Urothelium cell line (cell line): ENCODE measurements around the gene PCED1B.
A peak's percentile ranks its signal among the peaks of the same experiment; 100 is the strongest.
"Not testable (repeated sequence)": the region's sequence is repeated elsewhere in the genome, so short reads cannot be mapped to it uniquely, and the experiment has no call there.

Source experiments
- DNase-seq: peaks from one replicate; pipeline ENCODE4 v3.0.0; 2011; ENCODE audit warnings: low spot score, mixed read lengths
- FAIRE-seq: peaks from 2 replicates; lab custom pipeline; 2011; peaks lifted over from hg19 to GRCh38; lab: Jason Lieb, UNC

The PCED1B gene

GRCh38 chr12:47268501-47269454, 189.4 kb downstream of the PCED1B start:
- DNase-seq (no peak), FAIRE-seq (no peak)

- DNase-seq, result no peak
- FAIRE-seq, result no peak
Observed at GRCh38 chr12:47269916-47270315, 190.5 kb downstream of the PCED1B start.

- DNase-seq (peak; percentile 81), FAIRE-seq (no peak)
Observed at GRCh38 chr12:47270782-47271664, 191.6 kb downstream of the PCED1B start.

- no peak for FAIRE-seq
Observed at GRCh38 chr12:47271800-47272239, 192.4 kb downstream of the PCED1B start.

GRCh38 chr12:47272412-47273190, 193.2 kb downstream of the PCED1B start:
- no peak for DNase-seq
- FAIRE-seq, result no peak

More at GRCh38 chr12:47271800-47272239, 192.4 kb downstream of the PCED1B start:
- no peak for DNase-seq

- DNase-seq, result no peak
- FAIRE-seq, result no peak
Observed at GRCh38 chr12:47273191-47273626, 193.8 kb downstream of the PCED1B start.

- DNase-seq, result no peak
- no peak for FAIRE-seq
Observed at GRCh38 chr12:47274760-47275159, 195.3 kb downstream of the PCED1B start.

GRCh38 chr12:47276253-47276620, 196.8 kb downstream of the PCED1B start:
- FAIRE-seq (no peak), DNase-seq (no peak)

- DNase-seq (peak; percentile 36), FAIRE-seq (no peak)
Observed at GRCh38 chr12:47276621-47277309, 197.3 kb downstream of the PCED1B start.

GRCh38 chr12:47277972-47278448, 198.6 kb downstream of the PCED1B start:
- DNase-seq, result peak; percentile 88
- no peak for FAIRE-seq

- not testable (repeated sequence) for FAIRE-seq, DNase-seq
Observed at GRCh38 chr12:47279758-47280157, 200.3 kb downstream of the PCED1B start.

- FAIRE-seq, result no peak
- no peak for DNase-seq
Observed at GRCh38 chr12:47280543-47281300, 201.3 kb downstream of the PCED1B start.

GRCh38 chr12:47281667-47282171, 202.3 kb downstream of the PCED1B start:
- no peak for FAIRE-seq

GRCh38 chr12:47282206-47282605, 202.8 kb downstream of the PCED1B start:
- DNase-seq (no peak), FAIRE-seq (no peak)

More at GRCh38 chr12:47281667-47282171, 202.3 kb downstream of the PCED1B start:
- DNase-seq, result no peak
